Brain microvascular endothelial cell (primary cell): ENCODE measurements around the gene FRYL.
"Not testable (repeated sequence)": the region's sequence is repeated elsewhere in the genome, so short reads cannot be mapped to it uniquely, and the experiment has no call there.

Experiments used
- DNase-seq: peaks from one replicate; pipeline ENCODE4 v3.0.0-alpha.2; 2020
- H3K27ac ChIP-seq: fragments of 250-450 bp; sonication (Bioruptor Pico); 2 replicates; pipeline ENCODE4 v1.5.1; 2020; ENCODE audit warnings: mild to moderate bottlenecking, moderate library complexity
- H3K27me3 ChIP-seq: fragments of 250-450 bp; sonication (Bioruptor Pico); replicated peaks from 2 replicates; pipeline ENCODE4 v1.5.1; 2020; ENCODE audit warnings: mild to moderate bottlenecking
- H3K36me3 ChIP-seq: fragments of 250-450 bp; sonication (Bioruptor Pico); replicated peaks from 2 replicates; pipeline ENCODE4 v1.5.1; 2020; ENCODE audit warnings: mild to moderate bottlenecking
- H3K4me3 ChIP-seq: 2 replicates; pipeline ENCODE4 v1.5.1; 2011; ENCODE audit warnings: low read depth, mild to moderate bottlenecking, control low read depth, low read length, moderate library complexity
- CTCF ChIP-seq: IDR thresholded peaks from 2 replicates; pipeline ENCODE4 v1.5.1; 2011; ENCODE audit warnings: low read depth, mild to moderate bottlenecking, moderate library complexity, low read length, control low read depth, inconsistent platforms; ENCODE audit errors: missing control alignments
- in situ Hi-C: cut with HindIII; loops from 2 replicates; pipeline ENCODE4 v1.10.0; 2017; ENCODE audit warnings: low sequenced_read_pairs, low pct_ligation_motif_present

Gene FRYL

DNA sequence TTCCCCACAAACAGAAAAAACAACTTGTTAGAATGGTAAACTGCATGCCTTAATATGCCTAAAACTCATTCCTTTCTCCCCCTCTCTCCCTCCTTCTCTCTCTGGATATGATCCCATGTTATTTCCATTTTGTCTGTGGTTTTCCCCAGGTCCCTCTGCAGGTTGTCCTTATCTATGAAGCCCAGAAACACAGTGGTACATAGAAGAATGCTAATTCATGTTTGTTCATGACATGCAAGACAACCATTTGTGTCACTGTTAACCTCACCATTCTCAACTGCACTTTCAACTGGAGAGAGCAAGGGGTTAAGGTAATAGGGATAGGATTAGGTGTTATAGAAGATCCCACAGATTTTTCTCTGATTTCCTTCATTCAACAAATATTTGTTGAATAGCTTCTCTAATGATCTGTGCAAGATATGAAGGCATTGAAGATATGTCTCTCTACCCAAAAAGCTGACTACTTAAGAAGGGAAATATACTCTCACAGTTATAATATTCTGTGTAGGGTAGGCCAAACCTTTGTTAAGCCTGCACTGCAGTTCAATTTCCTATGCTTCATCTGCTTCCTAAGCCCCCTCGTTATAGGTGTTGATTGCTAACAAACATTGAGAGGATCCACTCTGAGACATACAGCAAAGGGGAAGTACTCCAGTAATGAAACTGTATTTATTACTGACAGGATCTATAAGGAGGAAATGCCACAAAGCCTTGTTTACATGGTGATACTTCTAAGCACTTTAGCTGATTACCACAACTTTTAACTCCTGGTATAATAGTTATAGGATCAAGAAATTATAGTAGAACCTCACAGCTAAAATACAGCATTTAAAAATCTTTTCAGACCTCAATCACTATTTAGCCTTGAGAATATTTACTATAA, 96.1 kb downstream of the FRYL start:
- Histone ChIP-seq H3K27ac (no peak overlapping the region), H3K27me3 (no peaks in the 10 kb centered on the region), H3K36me3 (no peaks in the 10 kb centered on the region), H3K4me3 (no peak overlapping the region)
- in situ Hi-C loops, result no loop called here
- TF ChIP-seq CTCF, result no peak
- DNase-seq, result no peak

GRCh38 chr4:48682870-48683269, 97.2 kb downstream of the FRYL start:
- H3K4me3 ChIP-seq, H3K36me3 ChIP-seq, H3K27ac ChIP-seq, in situ Hi-C loops, H3K27me3 ChIP-seq, DNase-seq: not testable (repeated sequence)

DNA sequence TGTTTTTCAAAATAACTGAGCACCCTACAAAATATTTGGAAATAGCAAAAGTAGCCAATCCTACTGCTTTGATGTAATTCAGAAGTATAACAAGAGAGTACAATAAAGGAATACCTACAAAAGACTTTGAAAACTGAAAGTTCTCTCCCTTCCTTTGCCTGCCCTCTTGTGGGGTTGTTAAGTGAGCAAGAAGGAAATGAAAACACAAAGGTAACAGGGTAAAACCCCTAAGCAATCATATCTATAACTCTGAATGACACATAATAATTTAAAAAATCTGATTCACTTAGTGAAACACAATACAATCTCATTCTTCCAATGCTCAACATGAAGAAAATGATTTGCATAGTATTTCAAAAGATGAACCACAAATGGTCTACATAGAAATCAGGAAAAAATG, 98.2 kb downstream of the FRYL start:
- no peak for DNase-seq
- no peak overlapping the region for H3K27ac ChIP-seq
- H3K4me3 ChIP-seq, result no peak overlapping the region
- H3K36me3 ChIP-seq, result no peaks in the 10 kb centered on the region
- no peaks in the 10 kb centered on the region for H3K27me3 ChIP-seq
- peak; percentile 56 for TF ChIP-seq CTCF
- in situ Hi-C loops, result no loop called here

DNA sequence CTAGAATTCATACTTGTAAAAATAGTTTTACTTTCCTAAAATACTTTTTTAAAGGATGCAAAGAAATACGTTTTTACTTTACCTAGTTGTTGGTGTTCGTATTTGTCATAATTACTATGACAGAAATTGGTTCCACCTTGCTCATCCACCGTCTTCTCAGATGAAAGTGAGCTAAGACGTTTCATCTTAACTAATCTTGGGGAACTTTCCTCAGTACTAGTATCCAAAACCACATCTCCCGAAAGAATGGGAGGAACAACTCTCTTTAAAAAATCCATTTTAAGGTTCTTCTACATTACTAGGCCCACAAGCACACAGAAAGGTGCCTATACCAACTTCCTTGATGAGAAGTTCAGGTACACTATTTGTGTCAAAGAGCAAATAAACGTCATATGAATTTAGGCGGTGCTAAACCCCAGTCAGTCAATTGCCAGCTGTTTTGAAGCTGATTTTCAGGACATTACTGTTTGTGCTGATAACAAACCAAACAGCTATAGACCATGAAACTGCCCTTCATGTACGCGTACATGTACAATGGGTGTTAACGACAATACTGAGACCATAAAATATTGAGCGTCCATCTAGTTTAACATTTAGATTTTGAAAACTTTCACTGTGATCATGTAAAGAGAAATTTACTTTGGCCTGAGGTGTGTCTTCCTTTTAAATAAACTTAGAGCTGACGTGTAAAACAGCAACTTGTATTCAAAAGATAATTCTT, 99.1 kb downstream of the FRYL start:
- H3K27ac ChIP-seq, result no peak overlapping the region

DNA sequence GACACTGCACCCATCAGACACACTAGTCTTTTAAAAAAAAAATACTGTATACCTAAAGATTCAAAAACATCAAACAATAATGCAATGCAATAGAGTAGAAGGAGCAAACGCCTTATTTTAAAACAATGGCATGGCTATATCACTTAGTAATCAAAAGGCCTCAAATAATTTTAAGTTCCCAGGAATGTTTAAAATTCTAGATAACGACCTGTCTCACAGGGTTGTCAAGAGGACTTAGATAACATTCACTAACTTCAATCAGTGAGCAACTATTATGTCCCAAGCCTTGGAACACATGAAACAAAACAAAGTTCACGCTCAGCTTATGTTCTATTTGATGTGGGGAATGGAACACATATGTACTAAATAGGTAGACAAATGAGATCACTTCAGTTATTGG, 106.5 kb downstream of the FRYL start:
- no peak overlapping the region for H3K27ac ChIP-seq
- H3K36me3 ChIP-seq, result no peaks in the 10 kb centered on the region
- no peak overlapping the region for H3K4me3 ChIP-seq
- DNase-seq, result no peak
- H3K27me3 ChIP-seq, result no peaks in the 10 kb centered on the region
- in situ Hi-C loops, result no loop called here
- no peak for TF ChIP-seq CTCF

More for the DNA sequence above, 99.1 kb downstream of the FRYL start:
- Histone ChIP-seq H3K4me3 (no peak overlapping the region), H3K36me3 (no peaks in the 10 kb centered on the region), H3K27me3 (no peaks in the 10 kb centered on the region)
- TF ChIP-seq CTCF, result no peak
- DNase-seq, result no peak
- in situ Hi-C loops, result no loop called here

DNA sequence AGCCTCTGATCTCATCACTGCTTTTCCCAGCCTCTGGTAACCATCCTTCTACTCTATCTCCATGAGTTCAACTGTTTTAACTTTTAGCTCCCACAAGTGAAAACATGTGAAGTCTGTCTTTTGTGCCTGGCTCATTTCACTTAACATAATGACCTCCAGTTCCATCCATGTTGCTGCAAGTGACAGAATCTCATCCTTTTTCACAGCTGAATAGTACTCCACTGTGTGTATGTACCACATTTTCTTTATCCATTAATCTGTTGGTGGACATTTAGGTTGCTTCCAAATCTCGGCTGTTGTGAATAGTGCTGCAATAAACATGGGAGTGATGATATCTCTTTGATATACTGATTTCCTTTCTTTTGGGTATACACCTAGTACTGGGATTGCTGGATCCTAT, 109.5 kb downstream of the FRYL start:
- DNase-seq, result no peak
- Histone ChIP-seq H3K36me3 (no peaks in the 10 kb centered on the region), H3K27ac (no peak overlapping the region), H3K27me3 (no peaks in the 10 kb centered on the region), H3K4me3 (no peak overlapping the region)
- in situ Hi-C loops, result no loop called here
- no peak for TF ChIP-seq CTCF
